Measurements from ENCODE around the gene IL6. TPM values are rescaled to one million over a fixed set of nuclear protein-coding genes. Genes with fewer than 3 reads are reported as not detected.

The IL6 gene
- polyA plus RNA-seq, 4 donors = not detected

- no peak for DNase-seq (ENCODE audit: low read depth in 4 of 4, low spot score in 2 of 4)
Measured at GRCh38 chr7:22724861-22725260, 2.1 kb upstream of the IL6 start.

DNA sequence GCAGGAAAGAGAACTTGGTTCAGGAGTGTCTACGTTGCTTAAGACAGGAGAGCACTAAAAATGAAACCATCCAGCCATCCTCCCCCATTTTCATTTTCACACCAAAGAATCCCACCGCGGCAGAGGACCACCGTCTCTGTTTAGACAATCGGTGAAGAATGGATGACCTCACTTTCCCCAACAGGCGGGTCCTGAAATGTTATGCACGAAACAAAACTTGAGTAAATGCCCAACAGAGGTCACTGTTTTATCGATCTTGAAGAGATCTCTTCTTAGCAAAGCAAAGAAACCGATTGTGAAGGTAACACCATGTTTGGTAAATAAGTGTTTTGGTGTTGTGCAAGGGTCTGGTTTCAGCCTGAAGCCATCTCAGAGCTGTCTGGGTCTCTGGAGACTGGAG, 1.4 kb upstream of the IL6 start:
- DNase-seq (ENCODE audit: low read depth in 4 of 4, low spot score in 2 of 4) = no peak

- DNase-seq (ENCODE audit: low read depth in 4 of 4, low spot score in 2 of 4) = no peak
Measured at GRCh38 chr7:22726345-22726906, 574 bp upstream of the IL6 start.

GRCh38 chr7:22727714-22728035, 675 bp downstream of the IL6 start:
- no peak for DNase-seq (ENCODE audit: low read depth in 4 of 4, low spot score in 2 of 4)

DNA sequence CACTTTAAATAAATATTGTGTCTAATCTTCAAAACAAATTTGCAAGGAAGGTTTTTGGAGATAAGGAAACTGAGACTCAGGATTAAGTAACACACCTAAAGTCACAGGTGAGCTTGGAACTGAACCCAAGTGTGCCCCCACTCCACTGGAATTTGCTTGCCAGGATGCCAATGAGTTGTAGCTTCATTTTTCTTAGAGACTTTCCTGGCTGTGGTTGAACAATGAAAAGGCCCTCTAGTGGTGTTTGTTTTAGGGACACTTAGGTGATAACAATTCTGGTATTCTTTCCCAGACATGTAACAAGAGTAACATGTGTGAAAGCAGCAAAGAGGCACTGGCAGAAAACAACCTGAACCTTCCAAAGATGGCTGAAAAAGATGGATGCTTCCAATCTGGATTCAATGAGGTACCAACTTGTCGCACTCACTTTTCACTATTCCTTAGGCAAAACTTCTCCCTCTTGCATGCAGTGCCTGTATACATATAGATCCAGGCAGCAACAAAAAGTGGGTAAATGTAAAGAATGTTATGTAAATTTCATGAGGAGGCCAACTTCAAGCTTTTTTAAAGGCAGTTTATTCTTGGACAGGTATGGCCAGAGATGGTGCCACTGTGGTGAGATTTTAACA, 1.5 kb downstream of the IL6 start:
- DNase-seq (ENCODE audit: low read depth in 4 of 4, low spot score in 2 of 4) = no peak

GRCh38 chr7:22729180-22729825, 2.3 kb downstream of the IL6 start:
- no peak for DNase-seq (ENCODE audit: low read depth in 4 of 4, low spot score in 2 of 4)

DNA sequence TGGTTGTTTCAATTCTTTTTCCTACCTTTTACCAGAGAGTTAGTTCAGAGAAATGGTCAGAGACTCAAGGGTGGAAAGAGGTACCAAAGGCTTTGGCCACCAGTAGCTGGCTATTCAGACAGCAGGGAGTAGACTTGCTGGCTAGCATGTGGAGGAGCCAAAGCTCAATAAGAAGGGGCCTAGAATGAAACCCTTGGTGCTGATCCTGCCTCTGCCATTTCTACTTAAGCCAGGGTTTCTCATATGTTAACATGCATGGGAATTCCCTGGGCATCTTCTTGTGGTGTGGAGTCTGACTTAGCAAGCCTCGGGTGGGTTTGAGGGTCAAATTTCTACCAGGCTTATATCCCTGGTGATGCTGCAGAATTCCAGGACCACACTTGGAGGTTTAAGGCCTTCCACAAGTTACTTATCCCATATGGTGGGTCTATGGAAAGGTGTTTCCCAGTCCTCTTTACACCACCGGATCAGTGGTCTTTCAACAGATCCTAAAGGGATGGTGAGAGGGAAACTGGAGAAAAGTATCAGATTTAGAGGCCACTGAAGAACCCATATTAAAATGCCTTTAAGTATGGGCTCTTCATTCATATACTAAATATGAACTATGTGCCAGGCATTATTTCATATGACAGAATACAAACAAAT, 3.2 kb downstream of the IL6 start:
- DNase-seq (ENCODE audit: low read depth in 4 of 4, low spot score in 2 of 4) = no peak

DNA sequence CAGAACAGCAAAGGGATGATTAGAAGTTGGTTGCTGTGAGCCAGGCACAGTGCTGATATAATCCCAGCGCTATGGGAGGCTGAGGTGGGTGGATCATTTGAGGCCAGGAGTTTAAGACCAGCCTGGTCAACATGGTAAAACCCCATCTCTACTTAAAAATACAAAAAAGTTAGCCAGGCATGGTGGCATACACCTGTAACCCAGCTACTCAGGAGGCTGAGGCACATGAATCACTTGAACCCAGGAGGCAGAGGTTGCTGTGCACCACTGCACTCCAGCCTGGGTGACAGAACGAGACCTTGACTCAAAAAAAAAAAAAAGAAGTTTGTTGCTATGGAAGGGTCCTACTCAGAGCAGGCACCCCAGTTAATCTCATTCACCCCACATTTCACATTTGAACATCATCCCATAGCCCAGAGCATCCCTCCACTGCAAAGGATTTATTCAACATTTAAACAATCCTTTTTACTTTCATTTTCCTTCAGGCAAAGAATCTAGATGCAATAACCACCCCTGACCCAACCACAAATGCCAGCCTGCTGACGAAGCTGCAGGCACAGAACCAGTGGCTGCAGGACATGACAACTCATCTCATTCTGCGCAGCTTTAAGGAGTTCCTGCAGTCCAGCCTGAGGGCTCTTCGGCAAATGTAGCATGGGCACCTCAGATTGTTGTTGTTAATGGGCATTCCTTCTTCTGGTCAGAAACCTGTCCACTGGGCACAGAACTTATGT, 4.1 kb downstream of the IL6 start:
- no peak for DNase-seq (ENCODE audit: low read depth in 4 of 4, low spot score in 2 of 4)

DNA sequence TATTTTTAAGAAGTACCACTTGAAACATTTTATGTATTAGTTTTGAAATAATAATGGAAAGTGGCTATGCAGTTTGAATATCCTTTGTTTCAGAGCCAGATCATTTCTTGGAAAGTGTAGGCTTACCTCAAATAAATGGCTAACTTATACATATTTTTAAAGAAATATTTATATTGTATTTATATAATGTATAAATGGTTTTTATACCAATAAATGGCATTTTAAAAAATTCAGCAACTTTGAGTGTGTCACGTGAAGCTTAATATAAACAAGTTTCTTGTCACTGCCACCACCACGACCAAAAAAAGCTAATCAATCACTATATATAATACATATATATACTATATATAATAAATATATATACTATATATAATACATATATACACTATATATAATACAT, 4.8 kb downstream of the IL6 start:
- DNase-seq (ENCODE audit: low read depth in 4 of 4, low spot score in 2 of 4) = no peak

GRCh38 chr7:22732556-22733126, 5.6 kb downstream of the IL6 start:
- DNase-seq (ENCODE audit: low read depth in 4 of 4, low spot score in 2 of 4) = no peak

DNA sequence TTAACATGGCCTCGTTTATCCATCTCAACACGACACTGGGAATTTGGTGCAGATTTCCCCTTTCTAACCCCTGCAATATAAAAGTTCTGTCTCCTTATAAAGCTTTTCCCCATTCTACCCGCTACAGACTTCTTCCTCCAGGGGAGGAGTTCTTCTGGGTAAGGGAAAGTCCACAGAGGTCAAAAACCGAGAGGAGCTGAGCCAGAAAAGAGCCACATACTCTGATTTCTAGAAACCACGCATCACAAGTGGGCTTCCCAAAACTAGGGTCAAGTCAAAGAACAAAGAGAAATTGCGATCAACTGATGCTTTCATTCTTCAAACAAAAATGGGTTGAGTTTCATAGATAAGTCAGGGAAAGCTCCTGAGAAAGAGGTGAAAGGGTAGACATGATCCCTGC, 6.8 kb downstream of the IL6 start:
- no peak for DNase-seq (ENCODE audit: low read depth in 4 of 4, low spot score in 2 of 4)

DNA sequence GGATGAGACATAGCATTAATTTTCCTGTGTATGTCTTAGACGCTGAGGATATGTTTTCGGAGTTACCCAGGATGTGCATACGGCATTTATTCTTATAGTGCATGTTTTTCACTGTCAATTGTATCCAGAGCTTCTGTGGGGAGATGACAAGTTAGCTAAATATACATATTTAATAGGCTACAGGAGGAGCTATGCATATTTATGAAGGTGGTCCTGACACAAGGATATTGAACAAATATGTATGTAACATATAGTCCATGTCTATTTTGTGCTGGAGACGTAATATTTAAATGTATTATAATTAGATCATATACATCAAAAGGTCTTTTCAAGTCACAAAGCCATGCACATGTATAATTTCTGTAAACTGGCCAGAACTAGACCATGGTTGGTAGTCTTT, 16.0 kb downstream of the IL6 start:
- DNase-seq (ENCODE audit: low read depth in 4 of 4, low spot score in 2 of 4) = no peak

- DNase-seq (ENCODE audit: low read depth in 4 of 4, low spot score in 2 of 4) = no peak
Measured at GRCh38 chr7:22751341-22751740, 24.3 kb downstream of the IL6 start.

GRCh38 chr7:22757338-22757994, 30.5 kb downstream of the IL6 start:
- no peak for DNase-seq (ENCODE audit: low read depth in 4 of 4, low spot score in 2 of 4)

- DNase-seq (ENCODE audit: low read depth in 4 of 4, low spot score in 2 of 4) = no peak
Measured at GRCh38 chr7:22758576-22758975, 31.6 kb downstream of the IL6 start.

DNA sequence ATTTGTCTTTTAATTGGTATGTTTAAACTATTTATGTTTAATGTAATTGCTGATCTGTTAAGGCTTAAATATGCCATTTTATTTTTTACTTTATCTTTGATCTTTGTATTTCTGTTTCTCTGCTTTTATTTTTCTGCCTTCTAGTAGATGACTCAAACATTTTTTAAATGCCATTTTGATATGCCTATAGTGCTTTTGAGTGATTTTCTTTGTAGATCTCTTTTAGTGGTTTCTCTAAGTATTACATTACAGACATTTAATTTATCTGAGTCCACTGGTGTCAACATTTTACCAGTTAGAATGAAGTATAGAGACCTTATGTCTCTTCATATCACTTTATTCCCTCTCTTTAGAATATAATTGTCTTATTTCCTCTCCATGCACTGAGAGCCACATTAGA, 32.7 kb downstream of the IL6 start:
- no peak for DNase-seq (ENCODE audit: low read depth in 4 of 4, low spot score in 2 of 4)

DNA sequence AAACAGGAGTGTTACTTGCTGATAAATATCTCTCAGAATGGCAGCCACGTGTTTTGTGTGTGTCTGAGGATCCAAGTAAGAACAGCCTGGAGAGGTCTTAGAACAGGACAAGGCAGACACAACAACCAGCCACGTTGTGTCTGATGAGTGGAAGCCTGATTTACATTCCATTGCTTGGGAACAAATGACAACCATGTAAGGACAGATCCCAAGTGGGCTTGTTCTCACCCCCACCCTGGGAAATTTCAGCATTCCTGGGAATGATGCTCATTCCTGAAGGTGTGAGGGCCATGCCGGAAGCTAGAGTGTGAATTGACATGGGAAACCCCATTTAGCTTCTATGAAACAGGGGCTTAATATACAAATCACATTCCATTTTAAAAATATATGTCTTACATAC, 35.9 kb downstream of the IL6 start:
- no peak for DNase-seq (ENCODE audit: low read depth in 4 of 4, low spot score in 2 of 4)

- DNase-seq (ENCODE audit: low read depth in 4 of 4, low spot score in 2 of 4) = no peak
Measured at GRCh38 chr7:22765609-22766008, 38.6 kb downstream of the IL6 start.

- no peak for DNase-seq (ENCODE audit: low read depth in 4 of 4, low spot score in 2 of 4)
Measured at GRCh38 chr7:22771194-22771871, 44.3 kb downstream of the IL6 start.

DNA sequence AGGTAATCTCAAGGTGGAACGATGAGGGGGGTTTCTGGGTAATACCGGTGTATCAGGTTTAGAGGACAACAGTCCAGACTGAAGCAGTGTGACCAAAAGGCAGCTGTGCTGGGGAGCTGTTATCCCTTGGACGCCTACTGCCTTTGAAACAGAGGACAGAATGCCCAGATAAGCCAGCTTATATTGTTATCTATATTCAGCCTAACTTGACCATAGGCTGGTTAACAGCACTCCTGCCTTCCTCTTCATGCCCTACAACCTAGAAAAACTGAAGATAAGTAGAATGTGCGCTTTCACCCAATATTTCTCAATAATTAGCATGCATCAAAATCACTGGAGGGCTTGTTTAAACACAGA, 44.9 kb downstream of the IL6 start:
- no peak for DNase-seq (ENCODE audit: low read depth in 4 of 4, low spot score in 2 of 4)

All from left renal cortex interstitium (tissue), 4 donors.